ENCODE measurements around the gene BTLA. TPM values are rescaled to one million over a fixed set of nuclear protein-coding genes. Genes with fewer than 3 reads are reported as not detected.
"Not testable (repeated sequence)": the region's sequence is repeated elsewhere in the genome, so short reads cannot be mapped to it uniquely, and the experiment has no call there.

The BTLA gene
- total RNA-seq, 4 donors from 2014 or later: 0.49 to 2.7 TPM; not detected in 2

GRCh38 chr3:112464264-112464663 lies 35.0 kb downstream of the BTLA start:
- H3K9me3 ChIP-seq: no peaks in the 10 kb centered on the region
- no peaks in the 10 kb centered on the region for H3K4me1 ChIP-seq
- no peak for TF ChIP-seq CTCF (IDR thresholded peaks at IDR 0.05)
- TF ChIP-seq POLR2A (IDR thresholded peaks at IDR 0.05): no peak
- H3K27ac ChIP-seq: no peak overlapping the region
- WGBS, 2 donors: 46 to 52% methylated on average over 2 of the region's 2 CpGs
- no peaks in the 10 kb centered on the region for H3K27me3 ChIP-seq
- H3K4me3 ChIP-seq (replicated peaks in 1 of 3): no peak overlapping the region
- no peaks in the 10 kb centered on the region for H3K36me3 ChIP-seq
- intact Hi-C loops (cut with DNase I): no loop called here
- no peak for DNase-seq

- Histone ChIP-seq H3K9me3 (no peaks in the 10 kb centered on the region), H3K27ac (no peak overlapping the region), H3K27me3 (no peaks in the 10 kb centered on the region), H3K36me3 (no peaks in the 10 kb centered on the region), H3K4me1 (no peaks in the 10 kb centered on the region), H3K4me3 (replicated peaks in 1 of 3) (no peak overlapping the region)
- no peak for TF ChIP-seq CTCF (IDR thresholded peaks at IDR 0.05)
- TF ChIP-seq POLR2A (IDR thresholded peaks at IDR 0.05): no peak
- intact Hi-C loops (cut with DNase I): no loop called here
- 89 to 94% methylated on average over 5 of the region's 5 CpGs for WGBS, 2 donors
- no peak for DNase-seq
These were observed 36.0 kb downstream of the BTLA start for GRCh38 chr3:112463250-112463649.

- H3K27me3 ChIP-seq; H3K9me3 ChIP-seq; H3K4me3 ChIP-seq (replicated peaks in 1 of 3); intact Hi-C loops (cut with DNase I); H3K36me3 ChIP-seq; H3K4me1 ChIP-seq; DNase-seq; H3K27ac ChIP-seq: not testable (repeated sequence)
- 94 to 98% methylated on average over 2 of the region's 2 CpGs for WGBS, 2 donors
These were observed 37.5 kb downstream of the BTLA start for GRCh38 chr3:112461787-112462186.

GRCh38 chr3:112460519-112461195 lies 38.6 kb downstream of the BTLA start:
- Histone ChIP-seq H3K9me3 (no peaks in the 10 kb centered on the region), H3K4me1 (no peaks in the 10 kb centered on the region), H3K4me3 (replicated peaks in 1 of 3) (no peak overlapping the region), H3K36me3 (no peaks in the 10 kb centered on the region), H3K27me3 (no peaks in the 10 kb centered on the region), H3K27ac (no peak overlapping the region)
- WGBS, 2 donors: 38 to 69% methylated on average over 2 of the region's 2 CpGs
- intact Hi-C loops (cut with DNase I): no loop called here
- TF ChIP-seq CTCF (IDR thresholded peaks at IDR 0.05): no peak
- no peak for TF ChIP-seq POLR2A (IDR thresholded peaks at IDR 0.05)
- no peak for DNase-seq

- Histone ChIP-seq H3K36me3 (no peaks in the 10 kb centered on the region), H3K4me3 (replicated peaks in 1 of 3) (no peak overlapping the region), H3K27me3 (no peaks in the 10 kb centered on the region), H3K9me3 (no peaks in the 10 kb centered on the region), H3K27ac (no peak overlapping the region), H3K4me1 (no peaks in the 10 kb centered on the region)
- no peak for TF ChIP-seq POLR2A (IDR thresholded peaks at IDR 0.05)
- no peak for TF ChIP-seq CTCF (IDR thresholded peaks at IDR 0.05)
- intact Hi-C loops (cut with DNase I): no loop called here
- DNase-seq: no peak
- 63 to 85% methylated on average over 1 of the region's 1 CpG for WGBS, 2 donors
These were observed 39.5 kb downstream of the BTLA start for GRCh38 chr3:112459750-112460149.

Measured in thyroid gland (tissue), 4 donors.